ENCODE measurements around the gene ATG2B. TPM values are rescaled to one million over a fixed set of nuclear protein-coding genes. Genes with fewer than 3 reads are reported as not detected.

ATG2B gene
- total and polyA plus RNA-seq, 10 of the 15 experiments (the other 5 are each of a cell fraction or from before 2014, with no cell fraction given) = 0.84 to 15.4 (median 9.9) TPM

GRCh38 chr14:96384740-96385139 is 21.6 kb upstream of the ATG2B start:
- DNase-seq (ENCODE audit: low read depth, low spot score) = no peak
- Histone ChIP-seq H3K4me2 (ENCODE audit: control insufficient read depth, insufficient read depth) (no peak overlapping the region), H3K27ac (ENCODE audit: control insufficient read depth, insufficient read depth) (no peak overlapping the region), H3K9me3 (replicated peaks; ENCODE audit: control insufficient read depth, insufficient read depth, low read length) (no peaks in the 10 kb centered on the region), H3K27me3 (replicated peaks in 1 of 2; ENCODE audit: control insufficient read depth in 2 of 2, insufficient read depth in 2 of 2, low read length in 1 of 2) (no peaks in the 10 kb centered on the region), H3K36me3 (ENCODE audit: control insufficient read depth in 2 of 2, insufficient read depth in 2 of 2, low read length in 1 of 2) (no peaks in the 10 kb centered on the region; a peak in 1 of 4 replicates), H4K20me1 (ENCODE audit: control insufficient read depth, insufficient read depth) (no peaks in the 10 kb centered on the region), H3K9ac (ENCODE audit: control insufficient read depth, insufficient read depth, low read length) (no peak overlapping the region), H3K4me1 (ENCODE audit: control insufficient read depth, insufficient read depth, low read length) (peaks cover 4% of the 10 kb centered on the region; the same call in 1 of the 2 replicates), H2AFZ (ENCODE audit: control insufficient read depth, low read depth, low read length) (no peak overlapping the region), H3K79me2 (ENCODE audit: control insufficient read depth, insufficient read depth, low read length) (no peaks in the 10 kb centered on the region), H3K4me3 (no peak overlapping the region)
- CTCF ChIA-PET = no interaction called here
- BruUV-seq (replicated peaks) = no TSS peak
- intact Hi-C loops (cut with micrococcal nuclease; ENCODE audit: unreplicated experiment) = no loop called here
- POLR2A ChIA-PET = no interaction called here
- TF ChIP-seq ATF7 (IDR thresholded peaks at IDR 0.05; ENCODE audit: low read depth) (no peak), ZNF384 (IDR thresholded peaks at IDR 0.05; ENCODE audit: borderline replicate concordance, low read depth, low read length) (no peak), FOS (IDR thresholded peaks at IDR 0.05; ENCODE audit: borderline replicate concordance, extremely low read depth, insufficient read length) (no peak)
- FAIRE-seq = no peak
- WGBS (ENCODE audit: insufficient coverage, insufficient replicate concordance, low lambda C conversion rate, missing lambda C conversion rate) = 5% methylated on average over 1 of the region's 1 CpG
- no peak for ATAC-seq
- SMC1A ChIA-PET (ENCODE audit: uncharacterized antibody, unreplicated experiment) = interaction anchor here (0.6 to 1.1 kb wide), 6 partner anchors 30 to 1762 kb away, joined by 3 to 4 read pairs (median 3); no protein-coding TSS in a partner anchor
- in situ Hi-C loops (cut with MboI) = no loop called here
- RAD21 ChIA-PET (ENCODE audit: unreplicated experiment) = no interaction called here

- WGBS (ENCODE audit: insufficient coverage, insufficient replicate concordance, low lambda C conversion rate, missing lambda C conversion rate) = 53% methylated on average over 1 of the region's 1 CpG
- no peaks in the 10 kb centered on the region for H3K9me3 ChIP-seq (replicated peaks; ENCODE audit: control insufficient read depth, insufficient read depth, low read length)
- ATAC-seq (no peak), DNase-seq (ENCODE audit: low read depth, low spot score) (no peak), FAIRE-seq (no peak)
- ChIA-PET RAD21 (ENCODE audit: unreplicated experiment) (no interaction called here), POLR2A (no interaction called here), CTCF (interaction anchor here (0.6 kb wide), 1 partner anchor 10 kb away, joined by 5 read pairs; no protein-coding TSS in a partner anchor), SMC1A (ENCODE audit: uncharacterized antibody, unreplicated experiment) (interaction anchor here (0.6 to 1.2 kb wide), 5 partner anchors 10 to 1763 kb away, joined by 3 to 4 read pairs (median 3); no protein-coding TSS in a partner anchor)
- no peak overlapping the region for H2AFZ ChIP-seq (ENCODE audit: control insufficient read depth, low read depth, low read length)
- BruUV-seq (replicated peaks) = no TSS peak
- H3K4me2 ChIP-seq (ENCODE audit: control insufficient read depth, insufficient read depth) = no peak overlapping the region
- H3K4me1 ChIP-seq (ENCODE audit: control insufficient read depth, insufficient read depth, low read length) = peaks cover 4% of the 10 kb centered on the region; the same call in 1 of the 2 replicates
- in situ Hi-C loops (cut with MboI) (no loop called here), intact Hi-C loops (cut with micrococcal nuclease; ENCODE audit: unreplicated experiment) (no loop called here)
- H3K27me3 ChIP-seq (replicated peaks in 1 of 2; ENCODE audit: control insufficient read depth in 2 of 2, insufficient read depth in 2 of 2, low read length in 1 of 2) = no peaks in the 10 kb centered on the region
- H3K36me3 ChIP-seq (ENCODE audit: control insufficient read depth in 2 of 2, insufficient read depth in 2 of 2, low read length in 1 of 2) = no peaks in the 10 kb centered on the region; a peak in 1 of 4 replicates
- no peaks in the 10 kb centered on the region for H3K79me2 ChIP-seq (ENCODE audit: control insufficient read depth, insufficient read depth, low read length)
- H4K20me1 ChIP-seq (ENCODE audit: control insufficient read depth, insufficient read depth) = no peaks in the 10 kb centered on the region
- no peak overlapping the region for H3K27ac ChIP-seq (ENCODE audit: control insufficient read depth, insufficient read depth)
- no peak overlapping the region for H3K4me3 ChIP-seq
- H3K9ac ChIP-seq (ENCODE audit: control insufficient read depth, insufficient read depth, low read length) = no peak overlapping the region
- TF ChIP-seq JUNB (IDR thresholded peaks at IDR 0.05) (no peak), SRF (IDR thresholded peaks at IDR 0.05; ENCODE audit: low read depth in 2 of 2, low read length in 2 of 2) (no peak), TARDBP (IDR thresholded peaks at IDR 0.05; ENCODE audit: borderline replicate concordance) (no peak), POLR2AphosphoS2 (IDR thresholded peaks at IDR 0.05; ENCODE audit: low read depth, low read length) (no peak)
- TF ChIP-seq, protein P1, sequence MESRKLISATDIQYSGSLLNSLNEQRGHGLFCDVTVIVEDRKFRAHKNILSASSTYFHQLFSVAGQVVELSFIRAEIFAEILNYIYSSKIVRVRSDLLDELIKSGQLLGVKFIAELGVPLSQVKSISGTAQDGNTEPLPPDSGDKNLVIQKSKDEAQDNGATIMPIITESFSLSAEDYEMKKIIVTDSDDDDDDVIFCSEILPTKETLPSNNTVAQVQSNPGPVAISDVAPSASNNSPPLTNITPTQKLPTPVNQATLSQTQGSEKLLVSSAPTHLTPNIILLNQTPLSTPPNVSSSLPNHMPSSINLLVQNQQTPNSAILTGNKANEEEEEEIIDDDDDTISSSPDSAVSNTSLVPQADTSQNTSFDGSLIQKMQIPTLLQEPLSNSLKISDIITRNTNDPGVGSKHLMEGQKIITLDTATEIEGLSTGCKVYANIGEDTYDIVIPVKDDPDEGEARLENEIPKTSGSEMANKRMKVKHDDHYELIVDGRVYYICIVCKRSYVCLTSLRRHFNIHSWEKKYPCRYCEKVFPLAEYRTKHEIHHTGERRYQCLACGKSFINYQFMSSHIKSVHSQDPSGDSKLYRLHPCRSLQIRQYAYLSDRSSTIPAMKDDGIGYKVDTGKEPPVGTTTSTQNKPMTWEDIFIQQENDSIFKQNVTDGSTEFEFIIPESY (IDR thresholded peaks at IDR 0.05) = no peak
- TF ChIP-seq, protein P2, sequence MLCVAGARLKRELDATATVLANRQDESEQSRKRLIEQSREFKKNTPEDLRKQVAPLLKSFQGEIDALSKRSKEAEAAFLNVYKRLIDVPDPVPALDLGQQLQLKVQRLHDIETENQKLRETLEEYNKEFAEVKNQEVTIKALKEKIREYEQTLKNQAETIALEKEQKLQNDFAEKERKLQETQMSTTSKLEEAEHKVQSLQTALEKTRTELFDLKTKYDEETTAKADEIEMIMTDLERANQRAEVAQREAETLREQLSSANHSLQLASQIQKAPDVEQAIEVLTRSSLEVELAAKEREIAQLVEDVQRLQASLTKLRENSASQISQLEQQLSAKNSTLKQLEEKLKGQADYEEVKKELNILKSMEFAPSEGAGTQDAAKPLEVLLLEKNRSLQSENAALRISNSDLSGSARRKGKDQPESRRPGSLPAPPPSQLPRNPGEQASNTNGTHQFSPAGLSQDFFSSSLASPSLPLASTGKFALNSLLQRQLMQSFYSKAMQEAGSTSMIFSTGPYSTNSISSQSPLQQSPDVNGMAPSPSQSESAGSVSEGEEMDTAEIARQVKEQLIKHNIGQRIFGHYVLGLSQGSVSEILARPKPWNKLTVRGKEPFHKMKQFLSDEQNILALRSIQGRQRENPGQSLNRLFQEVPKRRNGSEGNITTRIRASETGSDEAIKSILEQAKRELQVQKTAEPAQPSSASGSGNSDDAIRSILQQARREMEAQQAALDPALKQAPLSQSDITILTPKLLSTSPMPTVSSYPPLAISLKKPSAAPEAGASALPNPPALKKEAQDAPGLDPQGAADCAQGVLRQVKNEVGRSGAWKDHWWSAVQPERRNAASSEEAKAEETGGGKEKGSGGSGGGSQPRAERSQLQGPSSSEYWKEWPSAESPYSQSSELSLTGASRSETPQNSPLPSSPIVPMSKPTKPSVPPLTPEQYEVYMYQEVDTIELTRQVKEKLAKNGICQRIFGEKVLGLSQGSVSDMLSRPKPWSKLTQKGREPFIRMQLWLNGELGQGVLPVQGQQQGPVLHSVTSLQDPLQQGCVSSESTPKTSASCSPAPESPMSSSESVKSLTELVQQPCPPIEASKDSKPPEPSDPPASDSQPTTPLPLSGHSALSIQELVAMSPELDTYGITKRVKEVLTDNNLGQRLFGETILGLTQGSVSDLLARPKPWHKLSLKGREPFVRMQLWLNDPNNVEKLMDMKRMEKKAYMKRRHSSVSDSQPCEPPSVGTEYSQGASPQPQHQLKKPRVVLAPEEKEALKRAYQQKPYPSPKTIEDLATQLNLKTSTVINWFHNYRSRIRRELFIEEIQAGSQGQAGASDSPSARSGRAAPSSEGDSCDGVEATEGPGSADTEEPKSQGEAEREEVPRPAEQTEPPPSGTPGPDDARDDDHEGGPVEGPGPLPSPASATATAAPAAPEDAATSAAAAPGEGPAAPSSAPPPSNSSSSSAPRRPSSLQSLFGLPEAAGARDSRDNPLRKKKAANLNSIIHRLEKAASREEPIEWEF (IDR thresholded peaks at IDR 0.05; ENCODE audit: insufficient replicate concordance, low read depth, low read length) = no peak
These were observed 20.9 kb upstream of the ATG2B start for GRCh38 chr14:96384053-96384452.
